GF-D8 (cell line): ENCODE results near the gene GLT6D1.
"Not testable (repeated sequence)": the region's sequence is repeated elsewhere in the genome, so short reads cannot be mapped to it uniquely, and the experiment has no call there.

Source experiments
- DNase-seq: peaks from one replicate; lab custom pipeline; 2025; lab: John Stamatoyannopoulos, UW

Gene GLT6D1

GRCh38 chr9:135639196-135639595, at the start of gene GLT6D1:
Gene GLT6D1 (minus strand): TSS chr9:135639540. CDS start chr9:135639187, 353 bp downstream.
- no peak for DNase-seq

- no peak for DNase-seq
Measured at GRCh38 chr9:135689011-135689410, 49.7 kb upstream of the GLT6D1 start.

- DNase-seq, result no peak
Measured at GRCh38 chr9:135687216-135687615, 47.9 kb upstream of the GLT6D1 start.

GRCh38 chr9:135684691-135685090, 45.4 kb upstream of the GLT6D1 start:
- no peak for DNase-seq

- no peak for DNase-seq
Measured at GRCh38 chr9:135683401-135684034, 44.2 kb upstream of the GLT6D1 start.

GRCh38 chr9:135681161-135681560, 41.8 kb upstream of the GLT6D1 start:
- DNase-seq, result no peak

GRCh38 chr9:135680056-135680455, 40.7 kb upstream of the GLT6D1 start:
- no peak for DNase-seq

GRCh38 chr9:135678236-135679017, 39.1 kb upstream of the GLT6D1 start:
- no peak for DNase-seq

GRCh38 chr9:135677641-135678168, 38.4 kb upstream of the GLT6D1 start:
- no peak for DNase-seq

- DNase-seq, result no peak
Measured at GRCh38 chr9:135676891-135677290, 37.6 kb upstream of the GLT6D1 start.

- DNase-seq, result no peak
Measured at GRCh38 chr9:135674977-135675376, 35.6 kb upstream of the GLT6D1 start.

- no peak for DNase-seq
Measured at GRCh38 chr9:135673941-135674340, 34.6 kb upstream of the GLT6D1 start.

- DNase-seq, result not testable (repeated sequence)
Measured at GRCh38 chr9:135672786-135673185, 33.4 kb upstream of the GLT6D1 start.

GRCh38 chr9:135671591-135672041, 32.3 kb upstream of the GLT6D1 start:
- DNase-seq, result no peak

- no peak for DNase-seq
Measured at GRCh38 chr9:135670721-135671590, 31.6 kb upstream of the GLT6D1 start.

GRCh38 chr9:135669616-135670285, 30.4 kb upstream of the GLT6D1 start:
- DNase-seq, result no peak

- DNase-seq, result not testable (repeated sequence)
Measured at GRCh38 chr9:135669018-135669417, 29.7 kb upstream of the GLT6D1 start.

- no peak for DNase-seq
Measured at GRCh38 chr9:135667463-135668001, 28.2 kb upstream of the GLT6D1 start.

GRCh38 chr9:135666534-135667462, 27.5 kb upstream of the GLT6D1 start:
- no peak for DNase-seq

GRCh38 chr9:135665795-135666189, 26.5 kb upstream of the GLT6D1 start:
- no peak for DNase-seq
